Dermis blood vessel endothelial cell (primary cell): ENCODE measurements around the gene KIAA1755. TPM values are rescaled to one million over a fixed set of nuclear protein-coding genes. Genes with fewer than 3 reads are reported as not detected.

Source experiments
- DNase-seq: peaks from one replicate; pipeline ENCODE4 v3.0.0; 2010
- total RNA-seq: library from RNA; depleted of rRNA; stranded (reverse); fragments of >200 nt; gene quantifications from 2 replicates; pipeline ENCODE4 v1.2.3, GENCODE V29; 2014

The KIAA1755 gene, protein sequence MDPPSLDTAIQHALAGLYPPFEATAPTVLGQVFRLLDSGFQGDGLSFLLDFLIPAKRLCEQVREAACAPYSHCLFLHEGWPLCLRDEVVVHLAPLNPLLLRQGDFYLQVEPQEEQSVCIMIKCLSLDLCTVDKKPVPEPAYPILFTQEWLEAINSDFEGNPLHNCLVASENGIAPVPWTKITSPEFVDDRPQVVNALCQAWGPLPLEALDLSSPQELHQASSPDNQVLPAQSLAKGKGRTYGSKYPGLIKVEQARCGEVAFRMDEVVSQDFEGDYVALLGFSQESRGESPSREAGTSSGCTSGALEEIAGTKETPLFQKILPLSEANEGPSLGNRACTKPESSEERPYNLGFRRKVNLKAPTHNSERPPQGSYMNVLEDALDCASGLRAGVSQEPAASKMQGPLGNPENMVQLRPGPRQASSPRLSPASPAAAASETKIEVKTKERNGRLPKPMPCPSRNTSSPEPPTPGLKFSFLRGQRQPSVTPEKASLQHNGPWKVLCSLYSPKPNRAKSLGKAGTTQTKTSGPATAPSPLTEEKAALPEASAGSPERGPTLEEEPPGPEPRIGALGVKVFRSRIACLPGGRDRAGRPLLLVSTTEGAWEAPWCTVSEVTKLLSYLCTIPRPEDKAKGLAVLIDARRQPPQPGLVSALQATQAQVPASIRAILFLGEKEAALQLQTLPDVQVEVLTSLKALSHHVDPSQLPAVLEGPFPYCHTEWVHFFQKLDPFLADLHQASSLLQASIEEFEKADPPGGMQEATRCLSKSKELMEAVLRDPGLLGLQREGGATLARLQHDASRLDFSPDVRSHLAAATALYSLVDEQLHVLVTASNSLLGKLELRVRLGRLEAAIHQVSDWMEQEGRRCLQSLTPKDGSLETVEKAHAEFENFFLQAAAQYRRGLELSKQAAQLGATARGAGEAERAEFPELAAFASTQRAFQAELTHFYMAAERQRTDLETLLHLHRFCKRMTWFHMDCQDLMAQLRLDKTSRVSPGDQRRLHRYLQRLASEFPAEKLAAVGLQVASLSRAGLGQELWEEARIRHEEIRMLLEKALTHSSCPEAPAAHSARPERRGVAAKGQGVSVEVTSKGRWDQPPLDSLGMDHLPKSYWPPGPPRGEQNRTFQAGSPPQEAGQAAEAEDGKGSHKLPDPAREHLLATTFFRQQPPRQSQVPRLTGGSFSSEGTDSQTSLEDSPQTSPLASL
- total RNA-seq = 0.05 and 0.51 TPM in 2 replicates

DNA sequence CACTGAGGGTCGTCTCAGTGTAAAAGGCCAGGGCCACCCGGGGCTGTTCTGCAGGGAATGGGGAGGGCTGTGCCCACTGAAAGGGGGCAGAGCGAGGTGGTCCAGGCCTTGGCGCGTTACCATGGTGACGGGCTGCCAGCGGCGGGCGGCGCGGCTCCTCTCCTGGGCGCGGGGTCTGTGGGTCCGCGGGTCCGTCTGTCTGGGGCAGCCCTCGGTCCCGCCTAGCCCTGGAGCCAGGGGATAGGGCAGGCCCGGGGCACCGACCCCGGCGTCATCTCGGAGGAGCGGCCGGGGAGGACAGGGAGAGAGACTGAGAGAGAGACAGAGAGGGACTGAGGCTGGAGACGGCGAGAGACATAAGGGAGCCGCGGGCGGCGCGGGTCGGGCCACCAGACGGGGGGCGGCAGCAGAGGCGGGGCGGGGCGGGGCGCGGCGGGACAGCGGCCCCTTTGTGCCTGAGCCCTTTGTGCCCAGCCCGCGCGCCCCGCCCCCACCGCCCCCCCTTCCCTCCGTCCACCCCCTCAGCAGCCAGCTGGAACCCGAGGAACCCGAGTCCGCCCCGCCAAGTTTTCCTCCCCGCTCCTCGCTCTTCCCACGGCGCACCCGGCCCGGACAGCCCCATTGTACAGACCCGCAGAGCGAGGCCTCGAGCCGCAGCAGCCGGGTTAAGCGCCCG, at the start of gene KIAA1755:
Gene KIAA1755, minus strand, starts transcription at position 358 of the 676 bp plus-strand sequence. Its CDS starts 235 bp downstream, at position 123.
- no peak for DNase-seq

DNA sequence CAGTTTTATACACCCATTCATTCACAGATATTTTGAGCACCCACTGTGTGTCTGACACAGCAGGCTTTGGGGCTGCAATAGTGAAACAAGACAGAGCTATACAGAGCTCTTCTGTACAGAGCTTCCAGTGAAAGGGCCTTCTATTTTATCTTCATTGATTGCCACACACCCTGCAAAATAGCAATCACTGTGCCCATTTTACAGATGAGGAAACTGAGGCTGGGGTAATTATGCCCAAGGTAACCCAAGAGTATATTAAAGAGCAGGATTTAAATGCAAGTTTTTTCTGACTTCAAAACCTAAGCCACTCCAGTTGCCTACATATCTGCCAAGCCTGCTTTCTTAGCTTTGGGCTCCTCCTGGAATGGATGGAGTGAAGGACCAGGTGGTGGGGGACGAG, 47.9 kb upstream of the KIAA1755 start:
- no peak for DNase-seq

DNA sequence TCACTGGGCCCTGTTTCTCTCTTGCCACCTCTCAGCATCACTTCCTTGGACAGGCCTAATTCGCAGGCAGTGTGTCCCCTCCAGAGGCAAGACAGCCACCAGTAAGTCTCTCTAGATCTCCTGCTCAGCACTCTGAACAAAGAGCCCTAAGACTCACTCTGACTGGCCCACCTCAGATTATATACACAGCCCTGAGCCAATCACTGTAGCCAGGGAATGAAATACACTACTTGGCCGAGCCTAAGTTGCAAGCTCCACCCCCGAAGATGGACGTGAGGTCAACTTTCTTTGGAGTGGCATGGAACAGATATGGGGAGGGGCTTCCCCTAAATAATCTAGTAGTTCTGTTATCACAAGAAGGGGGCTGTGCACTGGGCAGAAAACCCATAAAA, 47.5 kb upstream of the KIAA1755 start:
- DNase-seq = no peak

DNA sequence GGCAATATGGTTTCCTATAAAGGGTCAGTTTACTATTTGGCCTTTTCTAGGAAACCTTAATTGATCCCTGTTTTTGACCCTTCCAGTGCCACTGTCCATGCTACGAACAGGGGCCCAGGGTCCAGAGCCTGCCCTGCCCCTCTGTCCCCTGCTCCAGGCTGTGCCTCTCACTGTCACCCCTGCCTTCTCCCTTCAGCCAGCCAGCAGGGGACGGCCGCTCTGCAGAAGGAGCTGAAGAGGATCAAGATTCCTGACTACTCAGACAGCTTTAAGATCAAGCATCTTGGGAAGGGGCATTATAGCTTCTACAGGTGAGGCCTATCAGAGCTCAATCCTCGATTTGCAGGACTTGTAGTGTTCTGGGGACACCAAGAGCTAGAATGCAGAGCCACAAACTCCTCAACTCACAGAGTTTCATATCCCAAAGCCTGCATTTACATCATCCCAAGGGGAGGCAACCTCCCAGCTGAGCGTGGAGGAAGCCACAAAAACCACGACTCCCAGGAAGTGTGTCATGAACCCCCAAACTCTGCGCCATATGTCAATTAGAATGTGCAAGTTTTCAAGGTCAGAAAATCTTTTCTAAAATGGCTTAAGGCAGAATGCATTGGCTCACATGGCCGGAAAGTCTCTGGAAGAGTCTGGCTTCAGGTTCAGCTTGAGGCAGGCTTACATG, 47.0 kb upstream of the KIAA1755 start:
- no peak for DNase-seq

DNA sequence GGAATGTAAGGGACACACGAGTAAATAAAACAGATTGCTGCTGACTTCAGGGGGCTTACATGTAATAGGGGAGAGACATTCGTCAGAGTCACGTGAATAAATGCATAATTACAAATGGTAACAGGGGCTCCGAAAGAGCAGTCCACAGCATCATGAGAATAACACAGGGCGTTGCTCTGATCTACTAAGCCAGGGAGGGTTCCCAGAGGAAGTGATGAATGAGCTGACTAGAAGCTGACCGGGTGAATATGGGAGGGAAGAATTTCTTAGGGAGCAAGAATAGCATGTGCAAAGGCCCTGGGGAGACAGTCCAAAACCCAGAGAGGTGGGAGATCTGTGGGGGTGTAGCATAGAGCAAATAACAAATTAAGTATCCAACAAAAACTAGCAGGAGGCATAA, 45.8 kb upstream of the KIAA1755 start:
- DNase-seq = no peak

DNA sequence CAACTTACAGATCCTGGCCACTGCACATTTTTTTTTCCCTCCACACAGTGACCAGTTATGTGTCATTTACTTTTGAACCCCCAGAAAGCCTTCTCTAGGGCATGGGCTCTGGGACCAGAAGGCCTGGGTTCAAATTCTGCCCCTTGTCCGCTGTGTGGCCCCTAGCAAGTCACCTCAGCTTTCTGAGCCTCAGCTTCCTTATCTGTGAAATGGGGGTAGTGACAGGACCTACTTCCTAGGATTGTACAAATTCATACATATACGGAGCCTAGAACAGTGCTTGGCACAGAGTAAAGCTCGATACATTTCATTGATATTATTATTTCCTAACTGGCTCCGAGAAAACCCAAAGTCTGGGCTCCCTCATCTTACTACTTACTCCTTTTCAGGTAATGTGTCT, 45.0 kb upstream of the KIAA1755 start:
- no peak for DNase-seq

DNA sequence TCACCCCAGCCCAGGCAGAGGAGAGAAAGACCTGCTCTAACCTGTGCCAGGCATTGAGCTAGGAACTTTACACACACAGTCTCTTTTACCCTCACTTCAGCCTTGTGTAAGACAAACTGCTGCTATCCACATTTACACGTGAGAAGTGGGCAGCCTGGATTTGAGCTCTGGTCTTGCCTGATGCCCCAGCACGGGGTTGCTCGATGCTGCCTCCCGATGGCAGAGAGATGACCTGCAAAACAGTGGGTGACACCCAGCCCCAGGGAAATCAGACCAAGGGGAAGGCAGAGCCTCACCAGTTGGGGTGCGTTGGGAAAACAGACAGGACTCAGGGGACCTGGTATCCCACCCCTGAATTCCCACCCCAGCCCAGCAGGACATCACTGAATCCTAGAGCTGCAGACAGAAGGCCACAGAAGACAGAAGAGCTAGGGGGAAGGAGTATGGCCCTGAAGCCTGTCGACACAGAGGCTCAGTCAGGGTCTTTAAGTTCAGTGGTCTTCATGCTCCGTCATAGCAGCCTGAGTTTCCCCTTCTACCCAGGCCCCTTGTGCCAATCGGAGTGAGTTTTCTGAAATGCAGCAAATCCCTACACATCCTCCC, 44.4 kb upstream of the KIAA1755 start:
- peak; percentile 67 for DNase-seq

DNA sequence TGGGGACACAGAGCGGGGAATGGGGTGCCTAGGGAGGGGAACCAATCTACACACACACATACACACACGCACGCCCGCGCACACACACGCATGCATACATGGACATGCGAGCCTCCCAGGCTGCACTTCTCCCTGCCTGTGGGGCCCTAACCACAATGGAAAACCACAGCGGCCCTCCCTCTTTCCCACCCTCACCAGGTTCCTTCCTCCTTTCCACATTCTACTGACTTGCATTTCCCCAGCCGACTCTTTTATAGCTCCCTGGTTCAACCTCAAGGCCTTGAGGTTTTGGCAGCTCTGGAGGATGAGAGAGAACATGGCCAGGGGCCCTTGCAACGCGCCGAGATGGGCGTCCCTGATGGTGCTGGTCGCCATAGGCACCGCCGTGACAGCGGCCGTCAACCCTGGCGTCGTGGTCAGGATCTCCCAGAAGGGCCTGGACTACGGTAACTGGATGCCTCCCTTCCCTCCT, 43.4 kb upstream of the KIAA1755 start, which contains the start of gene BPI:
Gene BPI, plus strand, starts transcription at position 249 of the 472 bp plus-strand sequence. Its CDS starts 68 bp downstream, at position 317.
- DNase-seq = no peak

DNA sequence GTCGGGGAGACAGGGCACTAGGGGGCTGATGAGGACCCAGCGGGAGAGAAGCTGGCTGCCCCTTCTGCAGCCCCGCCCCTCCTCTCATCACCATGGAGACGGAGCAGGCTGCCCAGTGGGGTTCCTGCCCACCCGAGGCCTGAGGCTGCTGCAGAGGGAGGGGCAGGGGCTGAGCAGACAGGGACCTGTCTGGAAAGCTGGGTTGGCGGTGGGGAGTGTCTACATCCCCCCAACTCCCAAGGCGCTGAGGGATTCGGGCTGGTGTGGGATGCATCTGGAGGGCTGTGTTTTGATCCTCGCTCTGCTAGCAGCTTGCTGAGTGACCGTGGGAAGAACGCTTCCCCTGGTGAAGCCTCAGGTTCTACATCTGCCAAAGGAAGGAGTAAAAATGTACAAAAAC, 42.3 kb upstream of the KIAA1755 start:
- DNase-seq = no peak

DNA sequence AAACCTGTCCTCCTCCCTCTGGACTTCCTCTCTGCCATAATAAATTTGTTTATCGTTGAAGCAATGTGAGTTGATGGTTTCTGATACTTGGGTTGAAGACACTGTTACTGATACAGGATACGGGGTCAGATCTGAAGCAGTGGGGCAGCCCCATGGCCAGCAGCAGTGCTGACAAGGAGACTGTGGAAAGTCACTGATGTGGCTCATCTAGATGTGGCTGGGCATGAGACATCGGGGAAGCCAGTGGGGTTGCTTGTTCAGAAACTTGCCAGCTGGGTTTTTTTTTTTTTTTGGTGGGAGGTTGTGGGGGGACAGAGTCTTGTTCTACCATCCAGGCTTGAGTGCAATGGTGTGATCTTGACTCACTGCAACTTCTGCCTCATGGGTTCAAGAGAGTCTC, 40.8 kb upstream of the KIAA1755 start:
- no peak for DNase-seq

DNA sequence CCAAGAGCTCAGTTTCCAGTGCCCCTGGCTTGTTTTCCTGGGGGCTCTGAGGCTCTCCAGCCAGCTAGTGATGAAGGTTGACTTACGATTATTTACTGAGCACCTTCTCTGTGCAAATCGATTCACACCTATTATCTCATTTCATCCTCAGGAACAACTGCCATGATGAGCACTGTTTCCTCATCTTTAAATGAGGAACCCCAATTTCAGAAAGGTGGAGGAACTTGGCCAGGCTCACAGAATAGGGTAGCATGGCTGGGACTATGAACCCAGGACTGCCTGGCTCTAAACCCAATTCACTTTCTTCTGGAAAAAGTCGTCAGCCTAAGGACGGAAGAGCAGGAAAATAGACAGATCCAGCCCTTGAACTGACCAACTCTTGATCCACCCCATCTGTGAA, 39.9 kb upstream of the KIAA1755 start:
- DNase-seq = no peak

DNA sequence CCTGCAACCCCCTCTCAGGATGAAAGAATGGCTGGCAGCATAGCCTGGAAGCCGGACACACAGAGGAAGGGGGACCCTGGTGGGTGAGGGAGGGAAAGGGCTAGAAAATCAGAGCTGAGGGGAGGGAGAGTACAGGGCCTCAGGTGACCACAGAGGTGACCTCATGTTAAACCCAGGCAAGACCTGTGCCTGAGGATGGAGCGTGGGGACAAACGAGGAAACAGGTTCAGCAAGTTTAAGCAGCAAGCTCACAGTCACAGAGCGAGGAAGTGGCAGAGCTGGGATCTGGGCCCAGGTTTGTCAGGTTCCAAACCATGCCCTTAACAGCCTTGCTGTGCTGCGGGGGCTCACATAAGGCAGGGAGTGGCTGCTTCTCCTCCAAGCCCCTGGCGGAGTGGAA, 39.4 kb upstream of the KIAA1755 start:
- DNase-seq = no peak

DNA sequence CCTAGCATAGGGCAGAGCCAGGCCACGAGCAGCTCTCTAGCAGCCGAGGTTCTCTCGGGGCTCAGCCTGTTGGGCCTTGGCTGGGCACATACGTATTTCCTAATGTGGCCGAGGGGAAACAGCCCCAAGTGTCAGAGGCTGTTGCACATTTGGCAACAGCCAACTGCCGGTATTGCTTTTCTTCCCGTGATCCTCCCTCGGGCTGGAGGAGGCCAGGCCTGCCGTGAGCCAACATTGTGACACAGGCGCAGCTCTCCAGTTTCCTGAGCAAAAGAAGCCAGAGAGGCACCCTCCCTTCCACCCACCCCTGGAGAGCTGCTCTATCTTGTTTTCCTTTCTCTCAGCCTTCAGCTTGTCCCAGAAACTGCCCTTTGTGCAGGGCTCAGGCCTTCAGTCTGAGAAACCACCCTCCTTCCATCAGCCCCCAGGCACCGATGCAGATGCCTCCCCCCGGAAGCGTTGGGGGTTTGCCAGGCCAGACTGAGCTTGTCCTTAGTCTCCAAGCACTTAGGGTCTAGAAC, 38.3 kb upstream of the KIAA1755 start:
- DNase-seq = no peak

DNA sequence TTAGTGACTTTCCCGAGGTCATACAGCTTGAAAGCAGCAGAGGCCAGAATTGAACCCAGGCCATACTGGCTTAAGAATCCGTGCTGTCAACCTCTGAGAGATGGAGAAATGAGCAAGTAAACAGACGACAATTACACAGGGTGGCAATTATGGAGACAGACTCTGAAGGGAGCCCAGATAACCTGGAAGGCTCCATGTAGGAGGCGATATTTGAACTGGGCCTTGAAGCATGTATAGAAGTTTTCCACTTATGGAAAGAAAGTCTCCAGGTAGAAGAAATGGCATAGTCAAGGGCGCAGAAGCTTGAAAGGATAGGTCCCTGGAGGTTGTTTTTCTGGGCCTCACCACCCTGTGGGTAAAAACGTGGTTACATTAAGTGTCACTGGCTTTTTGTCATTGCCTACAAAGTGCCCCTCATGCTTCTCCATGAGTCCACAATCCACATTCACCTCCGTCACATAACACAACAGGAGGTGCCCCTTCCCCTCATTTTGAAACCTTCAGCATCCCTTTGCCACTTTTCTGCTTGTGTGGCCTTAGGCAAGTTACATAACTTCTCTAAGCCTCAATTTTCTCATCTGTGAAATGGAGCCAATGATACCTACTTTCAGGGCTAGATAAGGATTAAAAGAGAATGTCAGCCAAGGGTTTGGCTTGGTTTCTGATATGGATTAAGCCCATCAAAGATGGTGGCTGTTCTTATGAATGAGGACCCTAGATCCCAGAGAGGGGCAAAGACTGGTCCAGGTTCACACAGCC, 37.6 kb upstream of the KIAA1755 start:
- no peak for DNase-seq

DNA sequence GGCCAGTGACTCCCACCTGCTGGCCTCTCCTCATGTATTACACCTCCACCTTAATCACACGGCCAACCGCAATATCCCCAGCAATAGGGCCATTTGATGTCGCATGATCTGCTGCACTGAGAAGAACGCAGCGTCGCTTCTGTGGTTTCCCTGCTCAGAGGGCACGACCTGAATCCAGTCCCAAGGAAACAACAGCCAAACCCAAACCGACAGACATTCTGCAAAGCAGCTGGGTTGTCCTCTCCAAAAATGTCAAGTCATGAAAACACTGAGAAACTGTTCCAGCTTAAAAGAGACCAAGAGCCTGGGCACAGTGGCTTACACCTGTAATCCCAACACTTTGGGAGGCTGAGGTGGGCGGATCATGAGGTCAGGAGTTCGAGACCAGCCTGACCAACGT, 35.9 kb upstream of the KIAA1755 start:
- no peak for DNase-seq

DNA sequence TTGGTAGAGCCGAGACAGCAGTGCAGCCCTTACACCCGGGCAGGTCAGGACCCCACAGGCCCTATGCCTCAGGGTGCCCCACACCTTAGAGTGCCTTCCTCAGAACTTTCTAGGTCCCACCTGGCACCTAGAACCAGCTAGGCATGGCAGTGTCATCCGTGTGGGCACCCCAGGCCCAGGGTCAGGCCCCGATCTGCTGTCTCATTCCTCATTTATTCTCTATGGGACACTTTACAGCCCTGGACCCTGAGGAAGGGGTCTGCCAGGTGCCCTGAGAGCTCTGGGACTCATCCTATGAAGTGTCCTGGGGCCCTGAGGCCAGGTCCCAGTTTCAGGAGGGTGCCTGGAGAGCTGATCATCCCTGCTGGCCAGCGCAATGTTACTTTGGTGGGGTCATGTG, 35.3 kb upstream of the KIAA1755 start:
- DNase-seq = no peak

DNA sequence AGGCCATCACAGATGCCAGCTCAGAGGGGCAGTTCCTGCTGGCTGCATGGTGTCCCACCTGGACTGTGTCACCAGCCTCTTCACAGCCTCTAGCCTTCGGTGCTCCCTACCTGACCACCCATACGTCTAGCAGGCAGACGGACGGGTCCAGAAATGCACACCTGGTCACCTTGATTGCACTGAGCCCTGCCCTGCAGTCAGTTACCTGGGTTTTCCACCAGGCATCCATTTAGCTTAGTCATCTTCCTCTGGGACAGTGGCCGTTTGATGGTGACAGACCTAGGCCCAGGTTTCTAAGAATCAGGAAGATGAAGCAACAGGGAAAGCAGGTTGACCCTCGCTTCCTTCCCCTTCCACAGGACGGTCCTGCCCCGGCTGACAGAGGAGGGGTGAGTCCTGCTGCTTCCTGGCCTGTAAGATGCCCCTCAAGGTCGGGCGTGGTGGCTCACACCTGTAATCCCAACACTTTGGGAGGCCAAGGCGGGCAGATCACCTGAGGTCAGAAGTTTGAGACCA, 33.6 kb upstream of the KIAA1755 start:
- DNase-seq = no peak

DNA sequence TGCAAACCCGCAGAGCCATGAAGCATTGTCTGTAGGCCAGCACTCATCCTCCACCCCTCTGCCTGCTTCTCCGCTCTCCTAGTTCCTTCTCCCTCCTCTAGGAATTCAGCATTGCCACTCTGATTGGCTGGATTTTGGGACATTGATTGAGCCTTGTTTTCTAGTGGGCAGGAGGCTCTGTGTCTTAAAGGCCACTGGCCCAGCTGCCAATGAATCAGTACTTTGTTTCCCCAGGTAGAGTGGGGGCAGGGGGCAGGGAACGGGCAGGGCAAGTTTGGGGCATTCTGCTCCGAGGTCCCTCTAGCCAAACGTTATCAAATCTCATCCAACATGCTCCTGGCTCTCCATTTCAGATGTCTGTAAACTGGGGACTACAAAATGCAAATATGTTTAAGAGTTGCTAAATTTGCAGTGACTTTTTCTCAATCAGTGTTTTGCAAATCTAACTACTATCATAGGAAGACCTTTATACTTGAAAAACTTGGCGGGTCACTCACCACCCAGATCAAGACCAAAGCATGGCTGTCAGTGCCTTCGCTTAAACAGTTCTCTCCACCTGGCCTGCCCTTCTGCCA, 33.0 kb upstream of the KIAA1755 start:
- no peak for DNase-seq

DNA sequence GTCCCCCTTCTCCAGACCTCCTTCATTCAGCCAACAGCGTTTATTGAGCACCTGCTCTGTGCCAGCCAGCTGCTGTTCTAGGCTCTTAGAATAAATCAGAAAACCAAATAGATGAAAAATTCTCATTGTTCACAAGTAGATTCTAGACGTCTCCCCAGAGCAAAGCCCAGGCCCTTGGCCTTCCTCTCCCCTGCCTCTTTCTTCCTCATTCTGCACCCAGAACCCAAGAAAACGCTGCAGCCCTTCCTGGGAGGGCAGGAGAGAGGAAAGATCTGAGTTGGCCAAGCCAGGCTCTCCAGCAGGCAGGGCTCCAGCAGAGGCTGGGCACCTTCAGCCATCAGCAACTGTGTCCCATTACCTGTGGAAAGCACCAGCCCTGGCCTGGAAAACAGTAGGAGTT, 31.4 kb upstream of the KIAA1755 start:
- no peak for DNase-seq
